Neural cell (in vitro differentiated cells): Measurements from ENCODE around the gene C9orf43.

ENCODE experiments used
- EP300 ChIP-seq: fragments of 450-650 bp; conservative IDR thresholded peaks from 2 replicates; pipeline ENCODE4 v1.6.1; 2014; ENCODE audit warnings: antibody characterized with exemption, mild to moderate bottlenecking, moderate library complexity; ENCODE audit not compliant: poor library complexity, severe bottlenecking
- EZH2 ChIP-seq: fragments of 200-600, 300-800 bp; shearing (Covaris generic), sonication (generic); IDR thresholded peaks from 2 replicates; pipeline ENCODE4 v1.6.1; 2014; ENCODE audit warnings: antibody characterized with exemption, low read length, borderline replicate concordance, mild to moderate bottlenecking; ENCODE audit not compliant: insufficient read depth, poor library complexity, severe bottlenecking
- MXI1 ChIP-seq: fragments of 450-650 bp; conservative IDR thresholded peaks from 2 replicates; pipeline ENCODE4 v1.6.1; 2014; ENCODE audit warnings: antibody characterized with exemption, mild to moderate bottlenecking; ENCODE audit not compliant: poor library complexity, severe bottlenecking
- POLR2AphosphoS5 ChIP-seq: IDR thresholded peaks from 2 replicates; pipeline ENCODE4 v1.6.1; 2012
- SMC3 ChIP-seq: fragments of 450-650 bp; conservative IDR thresholded peaks from 2 replicates; pipeline ENCODE4 v1.6.1; 2014; ENCODE audit warnings: antibody characterized with exemption, mild to moderate bottlenecking, moderate library complexity; ENCODE audit not compliant: poor library complexity
- TAF1 ChIP-seq: IDR thresholded peaks from 2 replicates; pipeline ENCODE4 v1.6.1; 2012; ENCODE audit warnings: low read depth
- TF ChIP-seq, protein P1 (sequence below): fragments of 450-650 bp; IDR thresholded peaks from 2 replicates; pipeline ENCODE4 v1.5.1; 2014; ENCODE audit warnings: antibody characterized with exemption, mild to moderate bottlenecking, moderate library complexity; ENCODE audit not compliant: poor library complexity, severe bottlenecking
- TF ChIP-seq, protein P2 (sequence below): IDR thresholded peaks from 2 replicates; pipeline ENCODE4 v1.6.1; 2012; ENCODE audit warnings: borderline replicate concordance

DNA sequence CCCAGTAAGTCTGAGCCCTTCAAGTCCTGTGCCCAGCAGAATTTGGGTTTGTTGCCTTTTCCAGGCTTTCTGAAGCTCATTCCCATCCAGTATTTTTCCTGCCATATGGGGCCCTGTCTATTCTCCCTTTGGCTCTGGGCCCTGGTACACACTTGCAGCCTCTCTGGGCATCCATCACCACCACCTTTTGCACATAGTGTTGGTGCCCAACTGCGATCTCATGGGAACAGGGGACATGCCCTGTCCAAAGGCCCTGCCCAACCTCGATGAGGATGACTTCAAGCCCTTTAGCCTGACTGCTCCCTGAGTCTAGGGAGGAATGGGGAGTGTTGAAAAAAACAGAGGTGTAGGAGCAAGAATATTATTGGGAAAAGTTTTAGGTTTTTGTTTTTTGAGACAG lies 64.5 kb downstream of the C9orf43 start:
- TF ChIP-seq, protein P1, sequence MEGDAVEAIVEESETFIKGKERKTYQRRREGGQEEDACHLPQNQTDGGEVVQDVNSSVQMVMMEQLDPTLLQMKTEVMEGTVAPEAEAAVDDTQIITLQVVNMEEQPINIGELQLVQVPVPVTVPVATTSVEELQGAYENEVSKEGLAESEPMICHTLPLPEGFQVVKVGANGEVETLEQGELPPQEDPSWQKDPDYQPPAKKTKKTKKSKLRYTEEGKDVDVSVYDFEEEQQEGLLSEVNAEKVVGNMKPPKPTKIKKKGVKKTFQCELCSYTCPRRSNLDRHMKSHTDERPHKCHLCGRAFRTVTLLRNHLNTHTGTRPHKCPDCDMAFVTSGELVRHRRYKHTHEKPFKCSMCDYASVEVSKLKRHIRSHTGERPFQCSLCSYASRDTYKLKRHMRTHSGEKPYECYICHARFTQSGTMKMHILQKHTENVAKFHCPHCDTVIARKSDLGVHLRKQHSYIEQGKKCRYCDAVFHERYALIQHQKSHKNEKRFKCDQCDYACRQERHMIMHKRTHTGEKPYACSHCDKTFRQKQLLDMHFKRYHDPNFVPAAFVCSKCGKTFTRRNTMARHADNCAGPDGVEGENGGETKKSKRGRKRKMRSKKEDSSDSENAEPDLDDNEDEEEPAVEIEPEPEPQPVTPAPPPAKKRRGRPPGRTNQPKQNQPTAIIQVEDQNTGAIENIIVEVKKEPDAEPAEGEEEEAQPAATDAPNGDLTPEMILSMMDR = no peak
- TF ChIP-seq MXI1 (no peak), TAF1 (no peak), EZH2 (no peak), POLR2AphosphoS5 (no peak), EP300 (no peak), SMC3 (no peak)
- TF ChIP-seq, protein P2, sequence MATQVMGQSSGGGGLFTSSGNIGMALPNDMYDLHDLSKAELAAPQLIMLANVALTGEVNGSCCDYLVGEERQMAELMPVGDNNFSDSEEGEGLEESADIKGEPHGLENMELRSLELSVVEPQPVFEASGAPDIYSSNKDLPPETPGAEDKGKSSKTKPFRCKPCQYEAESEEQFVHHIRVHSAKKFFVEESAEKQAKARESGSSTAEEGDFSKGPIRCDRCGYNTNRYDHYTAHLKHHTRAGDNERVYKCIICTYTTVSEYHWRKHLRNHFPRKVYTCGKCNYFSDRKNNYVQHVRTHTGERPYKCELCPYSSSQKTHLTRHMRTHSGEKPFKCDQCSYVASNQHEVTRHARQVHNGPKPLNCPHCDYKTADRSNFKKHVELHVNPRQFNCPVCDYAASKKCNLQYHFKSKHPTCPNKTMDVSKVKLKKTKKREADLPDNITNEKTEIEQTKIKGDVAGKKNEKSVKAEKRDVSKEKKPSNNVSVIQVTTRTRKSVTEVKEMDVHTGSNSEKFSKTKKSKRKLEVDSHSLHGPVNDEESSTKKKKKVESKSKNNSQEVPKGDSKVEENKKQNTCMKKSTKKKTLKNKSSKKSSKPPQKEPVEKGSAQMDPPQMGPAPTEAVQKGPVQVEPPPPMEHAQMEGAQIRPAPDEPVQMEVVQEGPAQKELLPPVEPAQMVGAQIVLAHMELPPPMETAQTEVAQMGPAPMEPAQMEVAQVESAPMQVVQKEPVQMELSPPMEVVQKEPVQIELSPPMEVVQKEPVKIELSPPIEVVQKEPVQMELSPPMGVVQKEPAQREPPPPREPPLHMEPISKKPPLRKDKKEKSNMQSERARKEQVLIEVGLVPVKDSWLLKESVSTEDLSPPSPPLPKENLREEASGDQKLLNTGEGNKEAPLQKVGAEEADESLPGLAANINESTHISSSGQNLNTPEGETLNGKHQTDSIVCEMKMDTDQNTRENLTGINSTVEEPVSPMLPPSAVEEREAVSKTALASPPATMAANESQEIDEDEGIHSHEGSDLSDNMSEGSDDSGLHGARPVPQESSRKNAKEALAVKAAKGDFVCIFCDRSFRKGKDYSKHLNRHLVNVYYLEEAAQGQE = no peak
